ENCODE data around the gene RGL1. TPM values are rescaled to one million over a fixed set of nuclear protein-coding genes. Genes with fewer than 3 reads are reported as not detected.

Gene RGL1
- total and polyA plus RNA-seq, 9 of the 15 experiments (the other 6 are each of a cell fraction or from before 2014, with no cell fraction given): under 0.01 to 0.07 (median 0.04) TPM

DNA sequence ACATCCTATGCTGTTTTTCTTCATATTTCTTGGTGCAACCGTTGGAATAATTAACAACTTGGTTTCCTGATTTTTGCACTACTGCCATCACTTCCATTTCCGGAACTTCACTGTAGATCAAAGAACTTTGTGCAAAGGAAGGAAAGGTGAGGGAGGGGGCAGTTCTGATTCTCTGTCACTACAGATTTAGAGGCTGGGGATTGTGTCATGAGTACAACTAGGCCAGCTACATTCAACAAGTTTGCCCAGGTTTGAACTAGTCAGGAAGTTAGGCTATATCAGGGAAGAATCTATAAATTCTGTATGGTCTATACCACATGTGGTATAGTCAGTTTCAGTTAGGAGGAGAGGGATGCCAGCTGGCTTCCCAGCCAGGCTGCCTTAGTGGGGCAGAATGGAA, 84.2 kb downstream of the RGL1 start:
- no peaks in the 10 kb centered on the region for H3K36me3 ChIP-seq (ENCODE audit: control insufficient read depth, insufficient read depth, low read length)
- no peak overlapping the region for H2AFZ ChIP-seq (ENCODE audit: low read depth, low read length)
- no peaks in the 10 kb centered on the region for H4K20me1 ChIP-seq (replicated peaks; ENCODE audit: control insufficient read depth, insufficient read depth, low read length)
- DNase-seq (ENCODE audit: extremely low read depth in 1 of 4, low spot score in 3 of 4): no peak
- BruUV-seq (replicated peaks): no TSS peak
- H3K4me1 ChIP-seq (replicated peaks in 1 of 2; ENCODE audit: control insufficient read depth in 2 of 2, insufficient read depth in 2 of 2, low read length in 2 of 2): no peaks in the 10 kb centered on the region
- H3K27ac ChIP-seq (ENCODE audit: extremely low read depth, low read depth, low read length): no peak overlapping the region
- POLR2A ChIA-PET: no interaction called here
- in situ Hi-C loops (cut with MboI): no loop called here
- H3K9me3 ChIP-seq (replicated peaks; ENCODE audit: control insufficient read depth, insufficient read depth, low read depth, low read length): no peaks in the 10 kb centered on the region
- H3K4me2 ChIP-seq (ENCODE audit: insufficient read depth, low read length): no peak overlapping the region
- ATAC-seq: no peak
- WGBS (ENCODE audit: insufficient coverage, low coverage, missing lambda C conversion rate): 2% methylated on average over 2 of the region's 2 CpGs
- intact Hi-C loops (cut with micrococcal nuclease): no loop called here
- FAIRE-seq: no peak
- CTCF ChIA-PET (ENCODE audit: low intra/inter-chr PET ratio): no interaction called here
- no peaks in the 10 kb centered on the region for H3K9me1 ChIP-seq (ENCODE audit: control insufficient read depth, insufficient read depth, low read length)
- no peak overlapping the region for H3K9ac ChIP-seq (ENCODE audit: insufficient read depth in 1 of 2, low read depth in 2 of 2, low read length in 2 of 2)
- peaks cover 0 to 12% of the 10 kb centered on the region in 2 experiments; a peak in 4 of 5 replicates for H3K27me3 ChIP-seq (ENCODE audit: control insufficient read depth in 2 of 2, insufficient read depth in 2 of 2, low read length in 2 of 2)
- H3K79me2 ChIP-seq (ENCODE audit: control insufficient read depth, insufficient read depth, low read length): no peaks in the 10 kb centered on the region
- H3K4me3 ChIP-seq: no peak overlapping the region
- TF ChIP-seq, protein P1, sequence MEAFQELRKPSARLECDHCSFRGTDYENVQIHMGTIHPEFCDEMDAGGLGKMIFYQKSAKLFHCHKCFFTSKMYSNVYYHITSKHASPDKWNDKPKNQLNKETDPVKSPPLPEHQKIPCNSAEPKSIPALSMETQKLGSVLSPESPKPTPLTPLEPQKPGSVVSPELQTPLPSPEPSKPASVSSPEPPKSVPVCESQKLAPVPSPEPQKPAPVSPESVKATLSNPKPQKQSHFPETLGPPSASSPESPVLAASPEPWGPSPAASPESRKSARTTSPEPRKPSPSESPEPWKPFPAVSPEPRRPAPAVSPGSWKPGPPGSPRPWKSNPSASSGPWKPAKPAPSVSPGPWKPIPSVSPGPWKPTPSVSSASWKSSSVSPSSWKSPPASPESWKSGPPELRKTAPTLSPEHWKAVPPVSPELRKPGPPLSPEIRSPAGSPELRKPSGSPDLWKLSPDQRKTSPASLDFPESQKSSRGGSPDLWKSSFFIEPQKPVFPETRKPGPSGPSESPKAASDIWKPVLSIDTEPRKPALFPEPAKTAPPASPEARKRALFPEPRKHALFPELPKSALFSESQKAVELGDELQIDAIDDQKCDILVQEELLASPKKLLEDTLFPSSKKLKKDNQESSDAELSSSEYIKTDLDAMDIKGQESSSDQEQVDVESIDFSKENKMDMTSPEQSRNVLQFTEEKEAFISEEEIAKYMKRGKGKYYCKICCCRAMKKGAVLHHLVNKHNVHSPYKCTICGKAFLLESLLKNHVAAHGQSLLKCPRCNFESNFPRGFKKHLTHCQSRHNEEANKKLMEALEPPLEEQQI (IDR thresholded peaks at IDR 0.05): no peak
- TF ChIP-seq PHF21A (IDR thresholded peaks at IDR 0.05; ENCODE audit: borderline replicate concordance, low read depth) (no peak), HIVEP1 (CRISPR knock-in tag; IDR thresholded peaks at IDR 0.05) (no peak), SRSF9 (IDR thresholded peaks at IDR 0.05; ENCODE audit: borderline replicate concordance, low read depth, low read length) (no peak), POLR2H (tag; IDR thresholded peaks at IDR 0.05; ENCODE audit: low read depth) (no peak), KLF13 (tag; IDR thresholded peaks at IDR 0.05; ENCODE audit: borderline replicate concordance, low read depth) (no peak), DIDO1 (tag; IDR thresholded peaks at IDR 0.05; ENCODE audit: low read depth) (no peak), ZNF583 (CRISPR knock-in tag; IDR thresholded peaks at IDR 0.05) (no peak), MIER1 (IDR thresholded peaks at IDR 0.05; ENCODE audit: low read depth) (no peak), TRIM28 (IDR thresholded peaks at IDR 0.05) (no peak), ZC3H11A (IDR thresholded peaks at IDR 0.05; ENCODE audit: low read depth, low read length) (no peak), ZNF668 (CRISPR knock-in tag; IDR thresholded peaks at IDR 0.05) (no peak), TEAD2 (tag; IDR thresholded peaks at IDR 0.05) (no peak), RBM39 (optimal IDR thresholded peaks at IDR 0.05; ENCODE audit: low read depth, low read length) (no peak), FOXP1 (CRISPR knock-in tag; IDR thresholded peaks at IDR 0.05) (no peak), XRCC4 (IDR thresholded peaks at IDR 0.05; ENCODE audit: extremely low read depth, insufficient read depth, insufficient read length) (no peak), NR2C2 (CRISPR knock-in tag; IDR thresholded peaks at IDR 0.05) (no peak), NR2C2 (tag; IDR thresholded peaks at IDR 0.05) (no peak)
- TF ChIP-seq, protein P2, sequence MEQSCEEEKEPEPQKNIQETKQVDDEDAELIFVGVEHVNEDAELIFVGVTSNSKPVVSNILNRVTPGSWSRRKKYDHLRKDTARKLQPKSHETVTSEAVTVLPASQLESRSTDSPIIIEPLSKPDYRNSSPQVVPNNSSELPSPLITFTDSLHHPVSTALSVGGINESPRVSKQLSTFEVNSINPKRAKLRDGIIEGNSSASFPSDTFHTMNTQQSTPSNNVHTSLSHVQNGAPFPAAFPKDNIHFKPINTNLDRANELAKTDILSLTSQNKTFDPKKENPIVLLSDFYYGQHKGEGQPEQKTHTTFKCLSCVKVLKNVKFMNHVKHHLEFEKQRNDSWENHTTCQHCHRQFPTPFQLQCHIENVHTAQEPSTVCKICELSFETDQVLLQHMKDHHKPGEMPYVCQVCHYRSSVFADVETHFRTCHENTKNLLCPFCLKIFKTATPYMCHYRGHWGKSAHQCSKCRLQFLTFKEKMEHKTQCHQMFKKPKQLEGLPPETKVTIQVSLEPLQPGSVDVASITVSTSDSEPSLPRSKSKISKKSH (CRISPR knock-in tag; IDR thresholded peaks at IDR 0.05): no peak

Measured in K562 (cell line).